HepG2 (cell line): ENCODE data around the gene LCN12. TPM values are rescaled to one million over a fixed set of nuclear protein-coding genes. Genes with fewer than 3 reads are reported as not detected.

ENCODE experiments used
- GATA4 ChIP-seq: sonication (generic); IDR thresholded peaks from 2 replicates; pipeline ENCODE4 v1.6.1; 2016; ENCODE audit warnings: antibody characterized with exemption, low read depth, borderline replicate concordance
- HMGA1 ChIP-seq: sonication (generic); formaldehyde crosslinking; conservative IDR thresholded peaks from 2 replicates; pipeline ENCODE4 v1.4.0; 2020; ENCODE audit warnings: missing genetic modification reagents
- HMGXB4 ChIP-seq, 2 experiments: sonication (generic) in 1 of 2; formaldehyde crosslinking in 1 of 2; IDR thresholded peaks; 2 replicates each; pipeline versions ENCODE4 v1.4.0 to v1.6.1; 2018 to 2020; ENCODE audit warnings: missing genetic modification reagents in 2 of 2, borderline replicate concordance in 1 of 2, low read depth in 1 of 2, mild to moderate bottlenecking in 1 of 2, missing biosample characterization in 1 of 2
- HNF1B ChIP-seq: sonication (generic); formaldehyde crosslinking; IDR thresholded peaks from 2 replicates; pipeline ENCODE4 v1.5.1; 2020; ENCODE audit warnings: mild to moderate bottlenecking, moderate library complexity, missing genetic modification reagents
- KDM4B ChIP-seq: sonication (generic); formaldehyde crosslinking; IDR thresholded peaks from 2 replicates; pipeline ENCODE4 v1.4.0; 2020; ENCODE audit warnings: missing genetic modification reagents
- KLF11 ChIP-seq: IDR thresholded peaks from 2 replicates; pipeline ENCODE4 v1.6.1; 2016; ENCODE audit warnings: missing compliant biosample characterization
- KMT2A ChIP-seq: sonication (generic); formaldehyde crosslinking; IDR thresholded peaks from 2 replicates; pipeline ENCODE4 v1.4.0; 2020; ENCODE audit warnings: missing genetic modification reagents
- NR3C1 ChIP-seq: sonication (generic); formaldehyde crosslinking; IDR thresholded peaks from 2 replicates; pipeline ENCODE4 v1.4.0; 2020; ENCODE audit warnings: missing genetic modification reagents
- RARA ChIP-seq: IDR thresholded peaks from 2 replicates; pipeline ENCODE4 v1.6.1; 2016; ENCODE audit warnings: missing genetic modification reagents, missing compliant biosample characterization
- REL ChIP-seq: sonication (generic); formaldehyde crosslinking; conservative IDR thresholded peaks from 2 replicates; pipeline ENCODE4 v1.8.0; 2022; ENCODE audit warnings: mild to moderate bottlenecking, missing genetic modification reagents, moderate library complexity
- SYNCRIP ChIP-seq: fragments of 200-400 bp; formaldehyde crosslinking; IDR thresholded peaks from 2 replicates; pipeline ENCODE4 v1.6.1; 2018; ENCODE audit warnings: mild to moderate bottlenecking, low read depth, low read length; ENCODE audit not compliant: insufficient read depth
- TCF7L2 ChIP-seq: IDR thresholded peaks from 2 replicates; pipeline ENCODE4 v1.6.1; 2011; ENCODE audit warnings: mild to moderate bottlenecking, low read depth, low read length, moderate library complexity
- ZKSCAN5 ChIP-seq: sonication (generic); formaldehyde crosslinking; IDR thresholded peaks from 2 replicates; pipeline ENCODE4 v1.5.1; 2020; ENCODE audit warnings: mild to moderate bottlenecking, missing genetic modification reagents
- ZNF296 ChIP-seq: sonication (generic); formaldehyde crosslinking; conservative IDR thresholded peaks from 2 replicates; pipeline ENCODE4 v1.5.0; 2020; ENCODE audit warnings: mild to moderate bottlenecking, missing genetic modification reagents
- ZNF503 ChIP-seq: sonication (generic); formaldehyde crosslinking; IDR thresholded peaks from 2 replicates; pipeline ENCODE4 v1.4.0; 2020; ENCODE audit warnings: missing genetic modification reagents
- ZNF510 ChIP-seq: sonication (generic); formaldehyde crosslinking; IDR thresholded peaks from 2 replicates; pipeline ENCODE4 v1.4.0; 2020; ENCODE audit warnings: low read depth, mild to moderate bottlenecking, missing genetic modification reagents
- ZNF607 ChIP-seq: sonication (generic); formaldehyde crosslinking; IDR thresholded peaks from 2 replicates; pipeline ENCODE4 v1.5.1; 2020; ENCODE audit warnings: missing genetic modification reagents, mild to moderate bottlenecking, borderline replicate concordance
- ZNF619 ChIP-seq: sonication (generic); formaldehyde crosslinking; IDR thresholded peaks from 2 replicates; pipeline ENCODE4 v1.4.0; 2020; ENCODE audit warnings: mild to moderate bottlenecking, missing genetic modification reagents
- ZNF883 ChIP-seq: sonication (generic); formaldehyde crosslinking; IDR thresholded peaks from 2 replicates; pipeline ENCODE4 v1.5.1; 2020; ENCODE audit warnings: mild to moderate bottlenecking, missing genetic modification reagents; ENCODE audit errors: not compliant biosample characterization
- polyA plus RNA-seq, 8 experiments: library from polyadenylated mRNA; depleted of rRNA in 3 of 8; stranded (reverse) in 7 of 8; unstranded in 1 of 8; fragments of >200 nt; fragmentation: Illumina TruSeq in 4 of 8; extraction: Trizol in 4 of 8; gene quantifications; 2 replicates each; pipeline versions ENCODE4 v1.2.1 to v1.2.3, GENCODE V29; 2011 to 2016; ENCODE audit warnings: low read depth in 4 of 8, missing spikeins in 1 of 8, mixed read lengths in 1 of 8; ENCODE audit not compliant: insufficient read depth in 1 of 8
- total RNA-seq, 5 experiments: library from RNA; depleted of rRNA; stranded (reverse); fragments of >200 nt; fragmentation: Illumina TruSeq; extraction: Trizol; gene quantifications; 2 replicates each; pipeline ENCODE4 v1.2.3, GENCODE V29; 2016; ENCODE audit warnings: low read depth in 1 of 5
- TF ChIP-seq, protein P1 (sequence below): sonication (generic); formaldehyde crosslinking; IDR thresholded peaks from 2 replicates; pipeline ENCODE4 v1.4.0; 2020; ENCODE audit warnings: missing genetic modification reagents, borderline replicate concordance
- TF ChIP-seq, protein P2 (sequence below): sonication (generic); formaldehyde crosslinking; IDR thresholded peaks from 2 replicates; pipeline ENCODE4 v1.5.0; 2020; ENCODE audit warnings: missing genetic modification reagents

The LCN12 gene
- total and polyA plus RNA-seq, 2 of the 13 experiments (the other 11 are each of a cell fraction or from before 2014, with no cell fraction given) = 3.4 to 6.9 TPM

GRCh38 chr9:136944519-136945332 lies 7.3 kb upstream of the LCN12 start, which contains the start of the genes C8G and FBXW5 (continued):
- TF ChIP-seq ZNF510 (CRISPR knock-in tag) (0 out of 2 replicates have a peak, but pooled peaks have one; percentile 8), GATA4 (peak; percentile 15; the same call in 1 of the 2 replicates), ZNF607 (CRISPR knock-in tag) (no peak), KDM4B (CRISPR knock-in tag) (0 out of 2 replicates have a peak, but pooled peaks have one; percentile 48), ZNF503 (CRISPR knock-in tag) (no peak), RARA (no peak), ZNF883 (CRISPR knock-in tag) (peak; percentile 23), KLF11 (CRISPR knock-in tag) (no peak), ZKSCAN5 (CRISPR knock-in tag) (no peak), KMT2A (peak; percentile 70), ZNF296 (no peak), REL (CRISPR knock-in tag) (no peak), NR3C1 (CRISPR knock-in tag) (no peak), ZNF619 (CRISPR knock-in tag) (no peak), HMGA1 (CRISPR knock-in tag) (no peak), TCF7L2 (no peak), HMGXB4 (CRISPR knock-in tag; IDR thresholded peaks at IDR 0.05; ENCODE audit: borderline replicate concordance in 1 of 2, low read depth in 1 of 2) (peak in 1 of 2 experiments; percentile 87; a peak in 3 of 4 replicates), SYNCRIP (no peak), HNF1B (CRISPR knock-in tag) (peak; percentile 37; the same call in 1 of the 2 replicates)
- TF ChIP-seq, protein P1, sequence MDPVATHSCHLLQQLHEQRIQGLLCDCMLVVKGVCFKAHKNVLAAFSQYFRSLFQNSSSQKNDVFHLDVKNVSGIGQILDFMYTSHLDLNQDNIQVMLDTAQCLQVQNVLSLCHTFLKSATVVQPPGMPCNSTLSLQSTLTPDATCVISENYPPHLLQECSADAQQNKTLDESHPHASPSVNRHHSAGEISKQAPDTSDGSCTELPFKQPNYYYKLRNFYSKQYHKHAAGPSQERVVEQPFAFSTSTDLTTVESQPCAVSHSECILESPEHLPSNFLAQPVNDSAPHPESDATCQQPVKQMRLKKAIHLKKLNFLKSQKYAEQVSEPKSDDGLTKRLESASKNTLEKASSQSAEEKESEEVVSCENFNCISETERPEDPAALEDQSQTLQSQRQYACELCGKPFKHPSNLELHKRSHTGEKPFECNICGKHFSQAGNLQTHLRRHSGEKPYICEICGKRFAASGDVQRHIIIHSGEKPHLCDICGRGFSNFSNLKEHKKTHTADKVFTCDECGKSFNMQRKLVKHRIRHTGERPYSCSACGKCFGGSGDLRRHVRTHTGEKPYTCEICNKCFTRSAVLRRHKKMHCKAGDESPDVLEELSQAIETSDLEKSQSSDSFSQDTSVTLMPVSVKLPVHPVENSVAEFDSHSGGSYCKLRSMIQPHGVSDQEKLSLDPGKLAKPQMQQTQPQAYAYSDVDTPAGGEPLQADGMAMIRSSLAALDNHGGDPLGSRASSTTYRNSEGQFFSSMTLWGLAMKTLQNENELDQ (CRISPR knock-in tag) = no peak
- TF ChIP-seq, protein P2, sequence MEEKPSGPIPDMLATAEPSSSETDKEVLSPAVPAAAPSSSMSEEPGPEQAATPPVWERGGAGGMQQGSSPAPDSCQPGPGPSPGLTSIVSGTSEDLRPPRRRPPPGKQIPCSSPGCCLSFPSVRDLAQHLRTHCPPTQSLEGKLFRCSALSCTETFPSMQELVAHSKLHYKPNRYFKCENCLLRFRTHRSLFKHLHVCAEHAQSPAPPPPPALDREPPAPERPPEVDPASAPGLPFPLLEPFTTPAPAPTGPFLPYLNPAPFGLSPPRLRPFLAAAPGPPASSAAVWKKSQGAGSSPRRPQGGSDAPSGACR (CRISPR knock-in tag) = no peak; the same call in 1 of the 2 replicates
